ENCODE results near the gene SEC14L5.

GRCh38 chr16:4942481-4942880 is 15.6 kb upstream of the SEC14L5 start:
- TF ChIP-seq, protein P1, sequence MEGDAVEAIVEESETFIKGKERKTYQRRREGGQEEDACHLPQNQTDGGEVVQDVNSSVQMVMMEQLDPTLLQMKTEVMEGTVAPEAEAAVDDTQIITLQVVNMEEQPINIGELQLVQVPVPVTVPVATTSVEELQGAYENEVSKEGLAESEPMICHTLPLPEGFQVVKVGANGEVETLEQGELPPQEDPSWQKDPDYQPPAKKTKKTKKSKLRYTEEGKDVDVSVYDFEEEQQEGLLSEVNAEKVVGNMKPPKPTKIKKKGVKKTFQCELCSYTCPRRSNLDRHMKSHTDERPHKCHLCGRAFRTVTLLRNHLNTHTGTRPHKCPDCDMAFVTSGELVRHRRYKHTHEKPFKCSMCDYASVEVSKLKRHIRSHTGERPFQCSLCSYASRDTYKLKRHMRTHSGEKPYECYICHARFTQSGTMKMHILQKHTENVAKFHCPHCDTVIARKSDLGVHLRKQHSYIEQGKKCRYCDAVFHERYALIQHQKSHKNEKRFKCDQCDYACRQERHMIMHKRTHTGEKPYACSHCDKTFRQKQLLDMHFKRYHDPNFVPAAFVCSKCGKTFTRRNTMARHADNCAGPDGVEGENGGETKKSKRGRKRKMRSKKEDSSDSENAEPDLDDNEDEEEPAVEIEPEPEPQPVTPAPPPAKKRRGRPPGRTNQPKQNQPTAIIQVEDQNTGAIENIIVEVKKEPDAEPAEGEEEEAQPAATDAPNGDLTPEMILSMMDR (IDR thresholded peaks at IDR 0.05): no peak
- no peak for TF ChIP-seq EZH2 (IDR thresholded peaks at IDR 0.05)
- TF ChIP-seq EZH2phosphoT487 (IDR thresholded peaks at IDR 0.05): no peak

Data from neural progenitor cell (in vitro differentiated cells).